ENCODE data around the gene NBAS. TPM values are rescaled to one million over a fixed set of nuclear protein-coding genes. Genes with fewer than 3 reads are reported as not detected.

Gene NBAS
- polyA plus RNA-seq, 1 donor from 2014 or later, result 31.9 TPM

DNA sequence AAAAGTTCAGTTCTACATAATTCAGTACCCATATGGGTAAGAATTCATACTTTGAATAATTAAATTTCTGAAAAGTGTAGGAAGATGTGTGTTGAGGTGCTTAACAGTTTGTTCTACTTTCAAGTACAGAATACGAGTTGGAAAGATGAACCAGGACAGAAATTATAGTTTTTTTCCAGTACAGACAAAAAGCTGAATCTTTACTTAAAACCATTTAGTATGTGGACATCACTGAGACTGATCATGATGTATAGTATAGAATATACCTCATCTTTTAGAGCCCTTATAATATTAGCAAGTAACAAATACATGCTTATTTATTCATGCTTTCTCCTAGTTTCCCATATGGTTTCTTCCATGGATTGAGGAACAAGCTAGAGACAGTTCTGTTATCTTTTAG lies 40.5 kb upstream of the NBAS start:
- Histone ChIP-seq H3K4me2 (ENCODE audit: low read length) (no peak overlapping the region), H3K27ac (ENCODE audit: low read length) (no peak overlapping the region), H3K4me3 (ENCODE audit: low read length) (no peak overlapping the region), H2AFZ (ENCODE audit: low read depth, low read length) (no peak overlapping the region), H4K20me1 (ENCODE audit: insufficient read depth) (no peaks in the 10 kb centered on the region), H3K36me3 (ENCODE audit: insufficient read depth, low read length) (peaks cover 31% of the 10 kb centered on the region), H3K27me3 (ENCODE audit: insufficient read depth, low read depth, low read length) (no peaks in the 10 kb centered on the region), H3K9ac (ENCODE audit: low read length) (no peak overlapping the region), H3K9me2 (ENCODE audit: insufficient read depth, low read length) (peaks cover 2% of the 10 kb centered on the region), H3F3A (ENCODE audit: insufficient read depth, low read length, poor library complexity, severe bottlenecking) (no peaks in the 10 kb centered on the region), H3K79me2 (replicated peaks; ENCODE audit: insufficient read depth, low read length) (no peaks in the 10 kb centered on the region), H3K9me3 (ENCODE audit: low read length) (no peaks in the 10 kb centered on the region)
- TF ChIP-seq EP300 (conservative IDR thresholded peaks at IDR 0.05; ENCODE audit: poor library complexity, severe bottlenecking) (no peak), SMC3 (conservative IDR thresholded peaks at IDR 0.05; ENCODE audit: poor library complexity) (no peak), TAF1 (IDR thresholded peaks at IDR 0.05; ENCODE audit: low read depth) (no peak)

DNA sequence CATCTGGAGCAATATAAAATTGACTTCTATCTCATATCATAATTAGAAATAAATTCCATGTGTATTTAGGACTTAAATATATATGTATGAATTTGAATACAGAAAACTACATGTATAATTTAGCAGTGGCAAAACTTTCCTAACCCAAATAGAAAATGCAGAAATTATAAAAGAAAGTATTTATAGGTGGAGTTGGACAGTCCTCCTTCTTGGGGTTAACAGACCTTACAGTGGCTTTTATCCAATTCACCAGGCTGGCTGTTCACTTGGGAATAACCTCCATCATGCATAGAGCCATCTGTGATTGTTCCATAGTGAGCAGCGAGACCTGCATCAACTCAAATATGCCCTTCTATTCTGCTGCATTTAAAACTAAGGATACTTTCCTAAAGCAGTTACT lies 38.9 kb upstream of the NBAS start:
- Histone ChIP-seq H3K27ac (ENCODE audit: low read length) (no peak overlapping the region), H3K4me2 (ENCODE audit: low read length) (no peak overlapping the region), H3K79me2 (replicated peaks; ENCODE audit: insufficient read depth, low read length) (no peaks in the 10 kb centered on the region), H3F3A (ENCODE audit: insufficient read depth, low read length, poor library complexity, severe bottlenecking) (no peaks in the 10 kb centered on the region), H4K20me1 (ENCODE audit: insufficient read depth) (no peaks in the 10 kb centered on the region), H3K9me3 (ENCODE audit: low read length) (no peaks in the 10 kb centered on the region), H3K9me2 (ENCODE audit: insufficient read depth, low read length) (peaks cover 2% of the 10 kb centered on the region), H3K9ac (ENCODE audit: low read length) (no peak overlapping the region), H3K36me3 (ENCODE audit: insufficient read depth, low read length) (peaks cover 30% of the 10 kb centered on the region), H3K27me3 (ENCODE audit: insufficient read depth, low read depth, low read length) (no peaks in the 10 kb centered on the region), H3K4me3 (ENCODE audit: low read length) (no peak overlapping the region), H2AFZ (ENCODE audit: low read depth, low read length) (no peak overlapping the region)
- no peak for TF ChIP-seq MXI1 (conservative IDR thresholded peaks at IDR 0.05; ENCODE audit: poor library complexity, severe bottlenecking)
- TF ChIP-seq EP300 (conservative IDR thresholded peaks at IDR 0.05; ENCODE audit: poor library complexity, severe bottlenecking), result no peak
- TF ChIP-seq EZH2 (IDR thresholded peaks at IDR 0.05; ENCODE audit: borderline replicate concordance, insufficient read depth, low read length, poor library complexity, severe bottlenecking), result no peak
- TF ChIP-seq, protein P1, sequence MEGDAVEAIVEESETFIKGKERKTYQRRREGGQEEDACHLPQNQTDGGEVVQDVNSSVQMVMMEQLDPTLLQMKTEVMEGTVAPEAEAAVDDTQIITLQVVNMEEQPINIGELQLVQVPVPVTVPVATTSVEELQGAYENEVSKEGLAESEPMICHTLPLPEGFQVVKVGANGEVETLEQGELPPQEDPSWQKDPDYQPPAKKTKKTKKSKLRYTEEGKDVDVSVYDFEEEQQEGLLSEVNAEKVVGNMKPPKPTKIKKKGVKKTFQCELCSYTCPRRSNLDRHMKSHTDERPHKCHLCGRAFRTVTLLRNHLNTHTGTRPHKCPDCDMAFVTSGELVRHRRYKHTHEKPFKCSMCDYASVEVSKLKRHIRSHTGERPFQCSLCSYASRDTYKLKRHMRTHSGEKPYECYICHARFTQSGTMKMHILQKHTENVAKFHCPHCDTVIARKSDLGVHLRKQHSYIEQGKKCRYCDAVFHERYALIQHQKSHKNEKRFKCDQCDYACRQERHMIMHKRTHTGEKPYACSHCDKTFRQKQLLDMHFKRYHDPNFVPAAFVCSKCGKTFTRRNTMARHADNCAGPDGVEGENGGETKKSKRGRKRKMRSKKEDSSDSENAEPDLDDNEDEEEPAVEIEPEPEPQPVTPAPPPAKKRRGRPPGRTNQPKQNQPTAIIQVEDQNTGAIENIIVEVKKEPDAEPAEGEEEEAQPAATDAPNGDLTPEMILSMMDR (IDR thresholded peaks at IDR 0.05; ENCODE audit: poor library complexity, severe bottlenecking), result no peak
- TF ChIP-seq TAF1 (IDR thresholded peaks at IDR 0.05; ENCODE audit: low read depth), result no peak
- TF ChIP-seq SMC3 (conservative IDR thresholded peaks at IDR 0.05; ENCODE audit: poor library complexity), result no peak

DNA sequence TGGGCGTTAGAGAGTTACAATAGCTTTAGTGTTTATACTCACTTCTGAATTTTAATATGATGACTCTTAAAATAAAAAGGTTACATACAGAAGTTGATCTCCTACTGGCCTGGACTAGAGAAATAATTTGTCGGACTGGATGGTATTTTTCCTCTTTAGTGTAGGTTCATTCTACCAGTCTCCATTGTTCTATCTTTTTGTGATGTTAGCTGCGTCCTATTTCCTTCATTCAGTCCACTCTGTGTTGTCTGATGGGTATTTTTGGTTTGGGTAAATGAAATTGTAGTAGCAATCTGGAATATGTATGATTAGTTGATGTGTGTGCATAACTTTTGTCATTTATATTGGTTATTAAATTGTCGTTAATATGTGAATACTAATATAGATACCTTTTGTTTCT lies 35.8 kb upstream of the NBAS start:
- Histone ChIP-seq H4K20me1 (ENCODE audit: insufficient read depth) (no peaks in the 10 kb centered on the region), H3K36me3 (ENCODE audit: insufficient read depth, low read length) (peaks cover 16% of the 10 kb centered on the region), H3K9ac (ENCODE audit: low read length) (no peak overlapping the region), H3K27ac (ENCODE audit: low read length) (no peak overlapping the region), H3K9me2 (ENCODE audit: insufficient read depth, low read length) (peaks cover 2% of the 10 kb centered on the region), H3K4me2 (ENCODE audit: low read length) (no peak overlapping the region), H3K79me2 (replicated peaks; ENCODE audit: insufficient read depth, low read length) (peaks cover 29% of the 10 kb centered on the region), H3K4me3 (ENCODE audit: low read length) (no peak overlapping the region), H3F3A (ENCODE audit: insufficient read depth, low read length, poor library complexity, severe bottlenecking) (no peaks in the 10 kb centered on the region), H3K9me3 (ENCODE audit: low read length) (no peaks in the 10 kb centered on the region), H3K27me3 (ENCODE audit: insufficient read depth, low read depth, low read length) (no peaks in the 10 kb centered on the region), H2AFZ (ENCODE audit: low read depth, low read length) (no peak overlapping the region)
- TF ChIP-seq, protein P1 (IDR thresholded peaks at IDR 0.05; ENCODE audit: poor library complexity, severe bottlenecking), result no peak
- TF ChIP-seq POLR2AphosphoS5 (IDR thresholded peaks at IDR 0.05), result no peak
- no peak for TF ChIP-seq MXI1 (conservative IDR thresholded peaks at IDR 0.05; ENCODE audit: poor library complexity, severe bottlenecking)
- no peak for TF ChIP-seq RAD21 (conservative IDR thresholded peaks at IDR 0.05)
- TF ChIP-seq, protein P2, sequence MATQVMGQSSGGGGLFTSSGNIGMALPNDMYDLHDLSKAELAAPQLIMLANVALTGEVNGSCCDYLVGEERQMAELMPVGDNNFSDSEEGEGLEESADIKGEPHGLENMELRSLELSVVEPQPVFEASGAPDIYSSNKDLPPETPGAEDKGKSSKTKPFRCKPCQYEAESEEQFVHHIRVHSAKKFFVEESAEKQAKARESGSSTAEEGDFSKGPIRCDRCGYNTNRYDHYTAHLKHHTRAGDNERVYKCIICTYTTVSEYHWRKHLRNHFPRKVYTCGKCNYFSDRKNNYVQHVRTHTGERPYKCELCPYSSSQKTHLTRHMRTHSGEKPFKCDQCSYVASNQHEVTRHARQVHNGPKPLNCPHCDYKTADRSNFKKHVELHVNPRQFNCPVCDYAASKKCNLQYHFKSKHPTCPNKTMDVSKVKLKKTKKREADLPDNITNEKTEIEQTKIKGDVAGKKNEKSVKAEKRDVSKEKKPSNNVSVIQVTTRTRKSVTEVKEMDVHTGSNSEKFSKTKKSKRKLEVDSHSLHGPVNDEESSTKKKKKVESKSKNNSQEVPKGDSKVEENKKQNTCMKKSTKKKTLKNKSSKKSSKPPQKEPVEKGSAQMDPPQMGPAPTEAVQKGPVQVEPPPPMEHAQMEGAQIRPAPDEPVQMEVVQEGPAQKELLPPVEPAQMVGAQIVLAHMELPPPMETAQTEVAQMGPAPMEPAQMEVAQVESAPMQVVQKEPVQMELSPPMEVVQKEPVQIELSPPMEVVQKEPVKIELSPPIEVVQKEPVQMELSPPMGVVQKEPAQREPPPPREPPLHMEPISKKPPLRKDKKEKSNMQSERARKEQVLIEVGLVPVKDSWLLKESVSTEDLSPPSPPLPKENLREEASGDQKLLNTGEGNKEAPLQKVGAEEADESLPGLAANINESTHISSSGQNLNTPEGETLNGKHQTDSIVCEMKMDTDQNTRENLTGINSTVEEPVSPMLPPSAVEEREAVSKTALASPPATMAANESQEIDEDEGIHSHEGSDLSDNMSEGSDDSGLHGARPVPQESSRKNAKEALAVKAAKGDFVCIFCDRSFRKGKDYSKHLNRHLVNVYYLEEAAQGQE (IDR thresholded peaks at IDR 0.05; ENCODE audit: borderline replicate concordance), result no peak
- no peak for TF ChIP-seq EP300 (conservative IDR thresholded peaks at IDR 0.05; ENCODE audit: poor library complexity, severe bottlenecking)
- TF ChIP-seq SMC3 (conservative IDR thresholded peaks at IDR 0.05; ENCODE audit: poor library complexity), result no peak
- no peak for TF ChIP-seq EZH2 (IDR thresholded peaks at IDR 0.05; ENCODE audit: borderline replicate concordance, insufficient read depth, low read length, poor library complexity, severe bottlenecking)
- TF ChIP-seq TAF1 (IDR thresholded peaks at IDR 0.05; ENCODE audit: low read depth), result no peak

Measured in neural cell (in vitro differentiated cells).